Measurements from ENCODE around the gene KMT2C. TPM values are rescaled to one million over a fixed set of nuclear protein-coding genes. Genes with fewer than 3 reads are reported as not detected.
"Not testable (repeated sequence)": the region's sequence is repeated elsewhere in the genome, so short reads cannot be mapped to it uniquely, and the experiment has no call there.

KMT2C gene
- total and polyA plus RNA-seq, 7 donors, result 5.8 to 82.3 (median 45.7) TPM

GRCh38 chr7:152245417-152245816, 190.4 kb downstream of the KMT2C start:
- ATAC-seq; intact Hi-C loops (cut with DNase I); H3K9me3 ChIP-seq; H3K27me3 ChIP-seq (ENCODE audit: insufficient read depth in 3 of 3, low read length in 2 of 3); H3K4me3 ChIP-seq; H3K27ac ChIP-seq; H3K4me1 ChIP-seq; DNase-seq: not testable (repeated sequence)
- 55 to 72% (median 61%) methylated on average over 2 of the region's 2 CpGs for WGBS, 3 donors
- H3K36me3 ChIP-seq (ENCODE audit: insufficient read depth in 1 of 2, low read depth in 1 of 2), result peaks cover 0 to 30% of the 10 kb centered on the region in 2 donors

GRCh38 chr7:152243464-152243863, 192.3 kb downstream of the KMT2C start:
- ATAC-seq; DNase-seq; H3K27me3 ChIP-seq (ENCODE audit: insufficient read depth in 3 of 3, low read length in 2 of 3); H3K4me1 ChIP-seq; H3K9me3 ChIP-seq; H3K27ac ChIP-seq; intact Hi-C loops (cut with DNase I); H3K4me3 ChIP-seq: not testable (repeated sequence)
- 97% methylated on average over 11 of the region's 11 CpGs for WGBS, 3 donors
- H3K36me3 ChIP-seq (ENCODE audit: insufficient read depth in 1 of 2, low read depth in 1 of 2), result peaks cover 0 to 17% of the 10 kb centered on the region in 2 donors

- H3K27ac ChIP-seq; intact Hi-C loops (cut with DNase I); DNase-seq; H3K9me3 ChIP-seq; H3K27me3 ChIP-seq (ENCODE audit: insufficient read depth in 3 of 3, low read length in 2 of 3); H3K4me3 ChIP-seq; H3K4me1 ChIP-seq; H3K36me3 ChIP-seq (ENCODE audit: insufficient read depth in 1 of 2, low read depth in 1 of 2): not testable (repeated sequence)
- WGBS, 3 donors, result 83 to 84% (median 84%) methylated on average over 8 of the region's 8 CpGs
- peak in 1 of 4 donors; percentile 26 for ATAC-seq
Measured at GRCh38 chr7:152241301-152241700, 194.5 kb downstream of the KMT2C start.

- H3K9me3 ChIP-seq; H3K27me3 ChIP-seq (ENCODE audit: insufficient read depth in 3 of 3, low read length in 2 of 3); H3K27ac ChIP-seq; DNase-seq; H3K4me1 ChIP-seq; H3K4me3 ChIP-seq; intact Hi-C loops (cut with DNase I); ATAC-seq: not testable (repeated sequence)
- WGBS, 3 donors, result 89 to 91% (median 90%) methylated on average over 5 of the region's 5 CpGs
- peaks cover 0 to 50% of the 10 kb centered on the region in 2 donors for H3K36me3 ChIP-seq (ENCODE audit: insufficient read depth in 1 of 2, low read depth in 1 of 2)
Measured at GRCh38 chr7:152236306-152236705, 199.5 kb downstream of the KMT2C start.

GRCh38 chr7:152234421-152234820, 201.4 kb downstream of the KMT2C start:
- 92 to 97% (median 94%) methylated on average over 5 of the region's 5 CpGs for WGBS, 3 donors
- H3K9me3 ChIP-seq; ATAC-seq; H3K4me3 ChIP-seq; intact Hi-C loops (cut with DNase I); H3K4me1 ChIP-seq; H3K27me3 ChIP-seq (ENCODE audit: insufficient read depth in 3 of 3, low read length in 2 of 3); DNase-seq; H3K27ac ChIP-seq: not testable (repeated sequence)
- peaks cover 0 to 68% of the 10 kb centered on the region in 2 donors for H3K36me3 ChIP-seq (ENCODE audit: insufficient read depth in 1 of 2, low read depth in 1 of 2)

GRCh38 chr7:152231089-152231488, 204.7 kb downstream of the KMT2C start:
- Histone ChIP-seq H3K27me3 (ENCODE audit: insufficient read depth in 3 of 3, low read length in 2 of 3) (no peaks in the 10 kb centered on the region), H3K36me3 (ENCODE audit: insufficient read depth in 1 of 2, low read depth in 1 of 2) (peaks cover 0 to 96% of the 10 kb centered on the region in 2 donors), H3K9me3 (no peaks in the 10 kb centered on the region), H3K4me3 (no peak overlapping the region), H3K27ac (no peak overlapping the region), H3K4me1 (no peaks in the 10 kb centered on the region)
- ATAC-seq, result no peak
- no peak for DNase-seq
- intact Hi-C loops (cut with DNase I), result no loop called here
- no peak for TF ChIP-seq CTCF (IDR thresholded peaks at IDR 0.05)

GRCh38 chr7:152219556-152219955, 216.2 kb downstream of the KMT2C start:
- H3K27me3 ChIP-seq (ENCODE audit: insufficient read depth in 3 of 3, low read length in 2 of 3); H3K27ac ChIP-seq; DNase-seq; H3K4me1 ChIP-seq; intact Hi-C loops (cut with DNase I); H3K9me3 ChIP-seq; H3K4me3 ChIP-seq; ATAC-seq: not testable (repeated sequence)
- WGBS, 3 donors, result 92 to 99% (median 96%) methylated on average over 5 of the region's 5 CpGs
- peaks cover 0 to 82% of the 10 kb centered on the region in 2 donors for H3K36me3 ChIP-seq (ENCODE audit: insufficient read depth in 1 of 2, low read depth in 1 of 2)

GRCh38 chr7:152208766-152209165, 227.0 kb downstream of the KMT2C start:
- intact Hi-C loops (cut with DNase I), result not testable (repeated sequence)

GRCh38 chr7:152204417-152204816, 231.4 kb downstream of the KMT2C start:
- peaks cover 0 to 70% of the 10 kb centered on the region in 2 donors for H3K36me3 ChIP-seq (ENCODE audit: insufficient read depth in 1 of 2, low read depth in 1 of 2)
- H3K27ac ChIP-seq; H3K4me3 ChIP-seq; ATAC-seq; H3K27me3 ChIP-seq (ENCODE audit: insufficient read depth in 3 of 3, low read length in 2 of 3); H3K9me3 ChIP-seq; H3K4me1 ChIP-seq; intact Hi-C loops (cut with DNase I); DNase-seq: not testable (repeated sequence)

More at GRCh38 chr7:152208766-152209165, 227.0 kb downstream of the KMT2C start:
- H3K27ac ChIP-seq; H3K9me3 ChIP-seq; DNase-seq; H3K4me3 ChIP-seq; H3K4me1 ChIP-seq; H3K27me3 ChIP-seq (ENCODE audit: insufficient read depth in 3 of 3, low read length in 2 of 3); ATAC-seq: not testable (repeated sequence)
- H3K36me3 ChIP-seq (ENCODE audit: insufficient read depth in 1 of 2, low read depth in 1 of 2), result peaks cover 0 to 60% of the 10 kb centered on the region in 2 donors
- whole genome bisulfite sequencing, 3 donors, result 97 to 98% (median 97%) methylated on average over 7 of the region's 7 CpGs
